H1 (cell line): ENCODE data around the gene SLC39A8. TPM values are rescaled to one million over a fixed set of nuclear protein-coding genes. Genes with fewer than 3 reads are reported as not detected.

Source experiments
- MAX ChIP-seq: IDR thresholded peaks from 2 replicates; pipeline ENCODE4 v1.6.1; 2012; ENCODE audit warnings: inconsistent platforms
- polyA plus RNA-seq, 7 experiments: library from polyadenylated mRNA; depleted of rRNA in 3 of 7; stranded (reverse) in 5 of 7; unstranded in 2 of 7; fragments of >200 nt in 5 of 7; fragments of 200-250 nt in 2 of 7; gene quantifications; 1 replicate in 5 of 7; 2 replicates in 1 of 7; 4 replicates in 1 of 7; pipeline versions ENCODE4 v1.2.1 to v1.2.3, GENCODE V29; 2011 to 2013; ENCODE audit warnings: missing spikeins in 2 of 7, mixed read lengths in 2 of 7
- total RNA-seq: library from RNA; stranded (reverse); fragmentation: NEBNext Ultra II Directional; extraction: Animal tissue kit (Norgen Biotek cat#: 25700); gene quantifications from 2 replicates; pipeline ENCODE4 v1.2.1, GENCODE V29; 2021

The SLC39A8 gene
- total and polyA plus RNA-seq, 2 of the 8 experiments (the other 6 are each of a cell fraction or from before 2014, with no cell fraction given): 6.4 to 38.7 TPM

- no peak for TF ChIP-seq MAX
Measured at GRCh38 chr4:102339018-102339417, 6.3 kb downstream of the SLC39A8 start (continued).
